Endothelial cell of umbilical vein (primary cell): ENCODE data around the gene SPNS2. TPM values are rescaled to one million over a fixed set of nuclear protein-coding genes. Genes with fewer than 3 reads are reported as not detected.

Experiments used
- BruUV-seq: library from RNA; stranded (reverse); fragments of 400-500 nt; replicated peaks from 2 replicates; lab custom pipeline; 2021; lab: Mats Ljungman, UMichigan
- CTCF ChIA-PET: fragments of 300-600, 350-600 bp; sonication (Branson Sonifier 250); formaldehyde crosslinking; loops from one replicate; lab custom pipeline; 2021; ENCODE audit warnings: antibody characterized with exemption, inconsistent platforms; lab: Charles Lee
- POLR2A ChIA-PET: fragments of 300-600, 350-600 bp; sonication (Branson Sonifier 250); formaldehyde crosslinking; loops from one replicate; lab custom pipeline; 2021; ENCODE audit warnings: antibody characterized with exemption, inconsistent platforms; lab: Charles Lee
- DNase-seq: peaks from one replicate; pipeline ENCODE4 v3.0.0-alpha.2; 2011; ENCODE audit warnings: low read depth, low spot score
- FAIRE-seq: peaks from 2 replicates; lab custom pipeline; 2011; peaks lifted over from hg19 to GRCh38; lab: Jason Lieb, UNC
- H2AFZ ChIP-seq: 2 replicates; pipeline ENCODE4 v1.6.0; 2012; ENCODE audit warnings: low read depth, low read length, control low read depth, inconsistent platforms
- H3K27ac ChIP-seq: 2 replicates; pipeline ENCODE4 v1.5.1; 2011; ENCODE audit warnings: low read depth, mild to moderate bottlenecking, control low read depth, low read length, moderate library complexity; ENCODE audit not compliant: insufficient read depth
- H3K27me3 ChIP-seq, 2 experiments: 2 replicates each; pipeline versions ENCODE4 v1.6.0 to v1.6.1; 2011; ENCODE audit warnings: low read length in 2 of 2, mixed read lengths in 1 of 2; ENCODE audit not compliant: control insufficient read depth in 2 of 2, insufficient read depth in 2 of 2
- H3K36me3 ChIP-seq, 2 experiments: 2 replicates in 1 of 2; 3 replicates in 1 of 2; pipeline ENCODE4 v1.5.1; 2011; ENCODE audit warnings: low read length in 2 of 2, mild to moderate bottlenecking in 1 of 2, moderate library complexity in 1 of 2; ENCODE audit not compliant: control insufficient read depth in 2 of 2, insufficient read depth in 2 of 2; ENCODE audit errors: extremely low read depth in 1 of 2
- H3K4me1 ChIP-seq: 3 replicates; pipeline ENCODE4 v1.5.1; 2011; ENCODE audit warnings: mild to moderate bottlenecking, low read length; ENCODE audit not compliant: control insufficient read depth, insufficient read depth; ENCODE audit errors: extremely low read depth
- H3K4me2 ChIP-seq: 2 replicates; pipeline ENCODE4 v1.6.1; 2011; ENCODE audit warnings: low read length, control low read depth, mixed read lengths; ENCODE audit not compliant: insufficient read depth
- H3K4me3 ChIP-seq, 3 experiments: fragments of 200-600 bp in 1 of 3; sonication (generic), shearing (Covaris generic) in 1 of 3; replicated peaks in 1 of 3; 2 replicates each; pipeline ENCODE4 v1.5.1; 2011 to 2016; ENCODE audit warnings: control low read depth in 3 of 3, low read length in 3 of 3, mild to moderate bottlenecking in 2 of 3, inconsistent platforms in 1 of 3, low read depth in 1 of 3, moderate library complexity in 1 of 3; ENCODE audit not compliant: insufficient read depth in 1 of 3
- H3K79me2 ChIP-seq: 2 replicates; pipeline ENCODE4 v1.6.0; 2012; ENCODE audit warnings: low read length, inconsistent platforms; ENCODE audit not compliant: control insufficient read depth, insufficient read depth
- H3K9ac ChIP-seq: replicated peaks from 2 replicates; pipeline ENCODE3; 2011; ENCODE audit warnings: low read length, control low read depth; ENCODE audit not compliant: insufficient read depth; ENCODE audit errors: extremely low read depth
- H3K9me1 ChIP-seq: replicated peaks from 3 replicates; pipeline ENCODE4 v1.6.0; 2011; ENCODE audit warnings: mild to moderate bottlenecking, low read length; ENCODE audit not compliant: control insufficient read depth, insufficient read depth; ENCODE audit errors: extremely low read depth
- H3K9me3 ChIP-seq: replicated peaks from 2 replicates; pipeline ENCODE4 v1.5.1; 2012; ENCODE audit warnings: low read length, inconsistent platforms; ENCODE audit not compliant: control insufficient read depth, insufficient read depth
- H4K20me1 ChIP-seq: replicated peaks from 2 replicates; pipeline ENCODE3; 2011; ENCODE audit warnings: mild to moderate bottlenecking, low read length; ENCODE audit not compliant: control insufficient read depth, insufficient read depth; ENCODE audit errors: extremely low read depth
- EZH2 ChIP-seq: IDR thresholded peaks from 2 replicates; pipeline ENCODE4 v1.6.1; 2012; ENCODE audit warnings: borderline replicate concordance, low read depth, mild to moderate bottlenecking, moderate library complexity, low read length, inconsistent platforms; ENCODE audit not compliant: severe bottlenecking
- FOS ChIP-seq: IDR thresholded peaks from 2 replicates; pipeline ENCODE4 v1.6.1; 2011; ENCODE audit warnings: mild to moderate bottlenecking, low read length, moderate library complexity, borderline replicate concordance; ENCODE audit not compliant: insufficient read depth
- GATA2 ChIP-seq: IDR thresholded peaks from 2 replicates; pipeline ENCODE4 v1.7.0; 2011; ENCODE audit warnings: low read depth, mild to moderate bottlenecking, moderate library complexity, mixed read lengths, low read length; ENCODE audit not compliant: insufficient read length, insufficient read depth
- JUN ChIP-seq: IDR thresholded peaks from 2 replicates; pipeline ENCODE4 v1.6.1; 2011; ENCODE audit warnings: borderline replicate concordance, low read depth; ENCODE audit not compliant: insufficient read length, insufficient read depth
- MYC ChIP-seq: IDR thresholded peaks from one replicate; pipeline ENCODE4 v1.6.1; 2011; ENCODE audit warnings: mild to moderate bottlenecking, low read depth, low read length
- POLR2A ChIP-seq: IDR thresholded peaks from 2 replicates; pipeline ENCODE4 v1.6.1; 2012; ENCODE audit warnings: low read depth, mild to moderate bottlenecking, control low read depth, low read length
- POLR2AphosphoS5 ChIP-seq: IDR thresholded peaks from 2 replicates; pipeline ENCODE4 v1.6.1; 2012; ENCODE audit warnings: low read depth, mild to moderate bottlenecking, control low read depth, low read length, moderate library complexity; ENCODE audit not compliant: insufficient read depth
- dilution Hi-C: fragments of 300-500 bp; cut with MboI; formaldehyde crosslinking; loops from one replicate; pipeline ENCODE4 v1.15.0; 2019; ENCODE audit warnings: low sequenced_read_pairs; ENCODE audit not compliant: extremely low pct_ligation_motif_present
- intact Hi-C: fragments of 100-400 bp; cut with micrococcal nuclease; formaldehyde crosslinking; loops from one replicate; pipeline ENCODE4 v1.10.0; 2022
- polyA plus RNA-seq, 4 experiments: library from polyadenylated mRNA; depleted of rRNA in 3 of 4; stranded (reverse) in 3 of 4; unstranded in 1 of 4; fragments of >200 nt; gene quantifications; 2 replicates each; pipeline versions ENCODE4 v1.2.1 to v1.2.3, GENCODE V29; 2011 to 2012; ENCODE audit warnings: missing spikeins in 1 of 4
- total RNA-seq: library from RNA; stranded (reverse); gene quantifications from 2 replicates; pipeline ENCODE4 v1.2.3, GENCODE V29; 2021
- TF ChIP-seq, protein P1 (sequence below), 2 donors: IDR thresholded peaks; 1 replicate in 1 of 2; 2 replicates in 1 of 2; pipeline ENCODE4 v1.5.1; 2011; ENCODE audit warnings: low read length in 2 of 2, mild to moderate bottlenecking in 2 of 2, moderate library complexity in 2 of 2, control low read depth in 1 of 2, inconsistent platforms in 1 of 2, low read depth in 1 of 2; ENCODE audit not compliant: insufficient read depth in 1 of 2; ENCODE audit errors: extremely low read depth in 1 of 2
- TF ChIP-seq, protein P2 (sequence below): IDR thresholded peaks from 2 replicates; pipeline ENCODE4 v1.6.1; 2011; ENCODE audit not compliant: insufficient read depth, insufficient read length

Gene SPNS2
- total and polyA plus RNA-seq, 2 donors (not counting 3 experiments of a cell fraction or from before 2014, with no cell fraction given), result 70.2 to 77.3 TPM

DNA sequence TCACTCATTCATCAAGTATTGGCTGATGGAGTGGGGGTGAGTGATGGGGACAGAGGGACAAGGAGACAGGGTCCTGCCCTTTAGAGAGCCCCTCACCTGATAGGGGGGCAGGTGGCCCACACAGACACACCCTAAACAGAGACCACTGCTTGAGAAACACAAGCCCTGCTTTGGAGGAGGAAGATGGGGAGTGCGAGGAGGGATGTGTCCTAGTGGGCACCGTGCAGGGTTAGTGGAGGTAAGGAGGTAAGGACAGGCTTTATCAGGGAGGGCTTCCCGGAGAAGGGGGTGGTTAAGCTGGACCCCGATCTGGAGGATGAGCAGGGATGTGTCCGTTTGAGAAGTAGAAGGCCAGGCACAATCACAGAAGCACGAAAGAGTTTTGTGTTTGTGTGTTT is 77.5 kb downstream of the SPNS2 start:
- H4K20me1 ChIP-seq, result no peaks in the 10 kb centered on the region
- TF ChIP-seq GATA2 (no peak), JUN (no peak), POLR2A (no peak), POLR2AphosphoS5 (no peak), MYC (no peak), FOS (no peak), EZH2 (no peak)
- TF ChIP-seq, protein P1, sequence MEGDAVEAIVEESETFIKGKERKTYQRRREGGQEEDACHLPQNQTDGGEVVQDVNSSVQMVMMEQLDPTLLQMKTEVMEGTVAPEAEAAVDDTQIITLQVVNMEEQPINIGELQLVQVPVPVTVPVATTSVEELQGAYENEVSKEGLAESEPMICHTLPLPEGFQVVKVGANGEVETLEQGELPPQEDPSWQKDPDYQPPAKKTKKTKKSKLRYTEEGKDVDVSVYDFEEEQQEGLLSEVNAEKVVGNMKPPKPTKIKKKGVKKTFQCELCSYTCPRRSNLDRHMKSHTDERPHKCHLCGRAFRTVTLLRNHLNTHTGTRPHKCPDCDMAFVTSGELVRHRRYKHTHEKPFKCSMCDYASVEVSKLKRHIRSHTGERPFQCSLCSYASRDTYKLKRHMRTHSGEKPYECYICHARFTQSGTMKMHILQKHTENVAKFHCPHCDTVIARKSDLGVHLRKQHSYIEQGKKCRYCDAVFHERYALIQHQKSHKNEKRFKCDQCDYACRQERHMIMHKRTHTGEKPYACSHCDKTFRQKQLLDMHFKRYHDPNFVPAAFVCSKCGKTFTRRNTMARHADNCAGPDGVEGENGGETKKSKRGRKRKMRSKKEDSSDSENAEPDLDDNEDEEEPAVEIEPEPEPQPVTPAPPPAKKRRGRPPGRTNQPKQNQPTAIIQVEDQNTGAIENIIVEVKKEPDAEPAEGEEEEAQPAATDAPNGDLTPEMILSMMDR (IDR thresholded peaks at IDR 0.05; ENCODE audit: extremely low read depth in 1 of 2, insufficient read depth in 1 of 2, low read depth in 1 of 2, low read length in 2 of 2), result no peak
- TF ChIP-seq, protein P2, sequence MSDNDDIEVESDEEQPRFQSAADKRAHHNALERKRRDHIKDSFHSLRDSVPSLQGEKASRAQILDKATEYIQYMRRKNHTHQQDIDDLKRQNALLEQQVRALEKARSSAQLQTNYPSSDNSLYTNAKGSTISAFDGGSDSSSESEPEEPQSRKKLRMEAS, result no peak
- no peak for FAIRE-seq
- ChIA-PET POLR2A (no interaction called here), CTCF (interaction anchor here (1.3 to 1.8 kb wide), 3 partner anchors 9 to 11 kb away, joined by 3 to 18 read pairs (median 7); no protein-coding TSS in a partner anchor)
- no peaks in the 10 kb centered on the region for H3K9me1 ChIP-seq
- no peak overlapping the region for H2AFZ ChIP-seq
- no peaks in the 10 kb centered on the region for H3K79me2 ChIP-seq
- BruUV-seq, result no TSS peak
- H3K27ac ChIP-seq, result no peak overlapping the region
- dilution Hi-C loops (no loop called here), intact Hi-C loops (no loop called here)
- no peaks in the 10 kb centered on the region for H3K4me1 ChIP-seq
- no peak overlapping the region for H3K4me2 ChIP-seq
- DNase-seq, result no peak
- no peaks in the 10 kb centered on the region for H3K9me3 ChIP-seq
- no peak overlapping the region for H3K4me3 ChIP-seq
- H3K9ac ChIP-seq, result no peak overlapping the region
- peaks cover 0 to 4% of the 10 kb centered on the region in 2 experiments for H3K27me3 ChIP-seq
- no peaks in the 10 kb centered on the region for H3K36me3 ChIP-seq
